ENCODE results near the gene PGBD5. TPM values are rescaled to one million over a fixed set of nuclear protein-coding genes. Genes with fewer than 3 reads are reported as not detected.

PGBD5 gene
- total RNA-seq, 1 donor from 2014 or later, result 0.12 TPM

DNA sequence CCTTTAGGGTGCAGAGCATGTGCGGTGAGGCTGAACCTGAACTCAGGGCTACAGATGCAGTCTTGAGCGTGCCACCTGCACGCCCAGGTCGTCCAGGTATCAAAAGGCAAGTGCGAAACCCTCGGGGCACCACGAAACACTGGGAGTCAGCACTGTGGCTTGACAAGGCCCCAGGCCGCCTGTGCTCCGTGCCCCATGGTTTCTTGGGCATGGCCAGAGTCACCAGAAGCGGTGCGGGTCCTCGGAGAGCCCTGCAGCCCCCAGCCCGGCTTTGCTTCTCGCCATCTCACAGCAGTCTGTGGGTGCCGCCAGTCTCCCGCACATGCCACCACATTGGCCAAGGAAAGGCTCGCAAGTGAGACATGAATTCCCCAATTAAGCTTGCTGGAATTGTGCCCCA is 117.3 kb downstream of the PGBD5 start:
- DNase-seq (ENCODE audit: extremely low read depth, low read depth, low spot score), result no peak

DNA sequence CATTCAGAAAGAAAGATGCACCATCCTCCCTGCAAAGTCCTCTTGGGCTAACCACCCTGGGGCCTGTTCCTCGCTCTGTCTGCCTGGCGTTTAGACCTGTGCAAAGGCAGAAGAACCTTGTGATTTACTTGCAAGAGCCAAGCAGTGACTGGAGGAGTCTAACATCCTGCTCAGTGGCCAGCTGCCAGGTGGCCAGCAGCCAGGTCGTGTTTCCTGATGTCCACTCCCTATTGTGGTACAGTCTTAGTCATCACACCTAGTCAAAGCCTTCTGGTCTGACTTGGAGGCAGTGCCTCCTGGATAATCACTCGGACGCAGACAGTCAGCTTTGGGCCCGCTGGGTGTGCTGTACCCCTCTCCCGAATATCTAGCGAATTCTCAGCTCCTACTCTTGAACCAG is 118.1 kb downstream of the PGBD5 start:
- peak; percentile 74 for DNase-seq (ENCODE audit: extremely low read depth, low read depth, low spot score)

DNA sequence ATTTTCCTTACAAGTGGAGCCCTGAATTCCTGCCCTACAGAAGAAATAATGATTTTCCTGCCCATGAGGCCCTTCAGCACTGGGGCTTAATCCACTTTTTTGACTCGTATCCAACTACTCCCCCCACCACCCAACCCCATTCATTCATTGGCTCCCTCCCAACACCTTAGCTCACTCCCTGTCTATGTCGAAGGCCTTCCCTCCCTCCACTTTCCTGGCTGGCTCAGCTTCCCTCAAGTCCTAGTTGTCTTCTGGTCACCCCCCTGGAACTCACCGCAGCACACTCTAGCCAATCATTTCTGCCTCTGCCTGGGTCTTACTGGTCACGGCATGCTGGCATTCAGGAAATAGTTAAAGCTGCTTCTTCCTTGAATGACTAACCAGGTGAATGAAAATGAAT is 118.9 kb downstream of the PGBD5 start:
- DNase-seq (ENCODE audit: extremely low read depth, low read depth, low spot score), result no peak

DNA sequence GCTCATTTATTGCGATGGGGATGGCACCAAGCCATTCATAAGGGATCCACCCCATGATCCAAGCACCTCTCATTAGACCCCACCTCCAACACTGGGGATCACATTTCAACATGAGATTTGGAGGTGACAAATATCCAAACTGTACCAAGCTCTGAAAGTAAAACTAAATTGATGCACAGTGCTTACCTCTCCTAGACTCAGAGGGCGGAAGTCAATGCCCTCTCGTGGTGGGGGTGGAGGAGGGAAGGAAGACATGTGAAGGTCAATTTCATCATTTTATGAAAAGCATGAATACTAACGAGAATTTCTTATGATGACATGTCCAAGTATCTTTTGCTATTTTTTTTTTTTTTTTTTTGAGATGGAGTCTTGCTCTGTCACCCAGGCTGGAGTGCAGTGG is 120.0 kb downstream of the PGBD5 start:
- DNase-seq (ENCODE audit: extremely low read depth, low read depth, low spot score), result no peak

DNA sequence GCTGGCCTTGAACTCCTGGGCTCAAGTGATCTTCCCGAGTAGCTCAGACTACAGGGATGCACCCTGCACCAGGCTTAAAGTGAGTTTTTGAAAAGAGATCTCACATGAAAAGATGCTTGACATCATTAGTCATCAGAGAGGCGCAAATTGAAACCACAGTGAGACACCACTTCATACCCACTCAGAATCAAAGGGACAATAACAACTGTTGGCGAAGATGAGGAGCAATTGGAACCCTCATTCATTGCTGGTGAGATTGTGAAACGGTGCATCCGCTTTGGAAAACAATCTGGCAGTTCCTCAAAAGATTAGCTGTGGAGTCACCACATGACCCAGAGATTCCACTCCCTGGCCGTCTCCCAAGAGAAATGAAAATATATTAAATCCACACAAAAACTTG is 122.3 kb downstream of the PGBD5 start:
- DNase-seq (ENCODE audit: extremely low read depth, low read depth, low spot score), result no peak

DNA sequence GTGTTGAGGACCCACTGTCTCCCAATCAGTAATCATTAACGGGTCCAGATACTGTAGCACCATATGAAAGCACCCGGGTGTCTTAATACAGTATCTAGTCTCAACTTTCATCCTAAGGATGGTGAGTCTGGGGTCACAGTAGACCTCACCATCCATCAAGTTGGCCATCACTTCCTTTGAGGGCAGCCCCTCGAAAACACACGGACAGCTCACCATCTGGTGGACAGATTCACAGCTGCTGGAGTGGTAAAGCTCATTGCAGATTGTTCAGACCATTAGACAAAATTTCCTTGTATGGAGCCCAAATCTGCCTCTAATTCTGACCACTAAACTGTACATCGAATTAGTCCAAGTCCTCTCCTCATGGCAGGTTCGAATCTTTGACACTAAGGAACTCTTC is 123.1 kb downstream of the PGBD5 start:
- no peak for DNase-seq (ENCODE audit: extremely low read depth, low read depth, low spot score)

DNA sequence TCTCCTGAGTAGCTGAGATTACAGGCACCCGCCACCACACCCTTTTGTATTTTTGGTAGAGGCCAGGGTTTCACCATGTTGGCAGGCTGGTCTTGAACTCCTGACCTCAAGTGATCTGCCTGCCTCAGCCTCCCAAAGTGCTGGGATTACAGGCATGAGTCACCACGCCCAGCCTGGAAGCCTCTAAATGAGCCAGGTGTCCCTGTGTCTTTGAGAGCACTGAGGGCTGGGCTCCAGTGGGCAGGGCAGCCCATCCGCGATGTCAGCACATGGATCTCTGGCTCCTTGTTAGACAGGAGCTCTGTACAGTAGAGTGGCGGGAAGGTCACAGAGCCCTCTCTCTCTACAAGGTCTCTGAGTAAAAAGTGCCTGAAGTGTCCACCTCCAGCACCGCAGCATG is 124.3 kb downstream of the PGBD5 start:
- no peak for DNase-seq (ENCODE audit: extremely low read depth, low read depth, low spot score)

DNA sequence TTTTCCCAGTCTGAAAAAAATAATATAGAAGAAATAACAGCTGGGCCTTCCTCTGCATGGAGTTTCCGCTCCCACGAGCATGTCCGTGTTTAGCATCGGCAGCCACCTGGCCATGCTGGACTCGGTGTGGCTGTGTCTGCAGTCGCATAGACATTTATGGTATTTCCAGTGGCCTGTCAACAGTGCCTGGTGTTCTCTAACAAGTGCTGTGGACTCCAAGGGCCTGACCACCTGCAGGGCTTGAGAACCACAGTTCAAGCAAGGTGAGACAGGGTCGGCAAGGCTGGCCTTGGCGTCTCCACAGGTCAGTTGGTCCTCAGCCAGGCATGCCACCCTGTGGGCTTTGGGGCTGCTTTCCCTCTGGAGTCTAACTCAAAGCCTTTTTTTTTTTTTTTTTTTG is 124.8 kb downstream of the PGBD5 start:
- DNase-seq (ENCODE audit: extremely low read depth, low read depth, low spot score), result no peak

DNA sequence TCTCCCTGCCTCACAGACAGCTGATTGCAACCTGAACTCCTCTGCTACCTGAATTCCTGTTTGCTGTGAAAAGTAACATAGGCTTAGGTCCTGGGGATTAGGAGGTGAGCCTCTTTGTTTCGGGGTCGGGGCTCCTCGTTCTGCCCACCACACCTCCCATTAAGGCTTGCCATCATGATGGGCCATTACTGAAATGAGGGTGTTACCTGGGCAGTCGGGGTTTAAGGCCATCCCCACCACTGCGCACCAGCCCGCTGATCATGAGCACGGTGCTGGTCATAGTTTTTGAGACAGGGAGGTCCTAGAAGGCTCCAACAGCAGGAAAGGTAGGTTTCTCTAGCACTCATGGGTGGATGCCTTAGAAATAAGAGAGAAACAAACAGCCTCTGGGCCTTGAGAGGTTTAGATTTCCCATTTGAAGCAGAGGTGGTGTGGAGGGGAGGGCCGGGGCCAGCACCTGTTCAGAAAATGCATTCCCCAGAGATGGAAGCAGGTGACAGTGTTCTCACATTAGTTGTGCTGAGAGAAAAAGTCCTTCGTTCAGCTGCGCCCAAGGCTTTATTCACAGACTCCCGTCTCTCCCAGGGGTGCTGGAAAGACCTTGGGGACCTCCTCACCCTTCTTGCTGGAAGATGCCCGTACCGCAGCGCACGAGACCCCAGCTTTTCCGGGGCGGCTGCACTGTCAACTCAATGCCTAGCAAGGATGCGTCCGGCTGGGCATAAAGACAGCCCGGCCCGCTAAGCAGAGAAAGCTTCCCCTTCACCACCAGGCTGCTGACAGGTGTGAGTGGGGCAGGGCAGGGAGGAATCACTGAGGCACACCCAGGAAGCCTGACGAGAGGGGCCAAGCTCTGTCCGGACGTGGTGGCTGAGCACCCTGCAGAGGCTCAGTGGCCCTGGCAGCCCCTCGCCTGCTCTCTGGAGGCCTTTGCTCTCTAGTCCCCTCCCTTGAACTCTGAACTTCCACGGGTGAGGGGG is 125.5 kb downstream of the PGBD5 start:
- DNase-seq (ENCODE audit: extremely low read depth, low read depth, low spot score), result no peak

DNA sequence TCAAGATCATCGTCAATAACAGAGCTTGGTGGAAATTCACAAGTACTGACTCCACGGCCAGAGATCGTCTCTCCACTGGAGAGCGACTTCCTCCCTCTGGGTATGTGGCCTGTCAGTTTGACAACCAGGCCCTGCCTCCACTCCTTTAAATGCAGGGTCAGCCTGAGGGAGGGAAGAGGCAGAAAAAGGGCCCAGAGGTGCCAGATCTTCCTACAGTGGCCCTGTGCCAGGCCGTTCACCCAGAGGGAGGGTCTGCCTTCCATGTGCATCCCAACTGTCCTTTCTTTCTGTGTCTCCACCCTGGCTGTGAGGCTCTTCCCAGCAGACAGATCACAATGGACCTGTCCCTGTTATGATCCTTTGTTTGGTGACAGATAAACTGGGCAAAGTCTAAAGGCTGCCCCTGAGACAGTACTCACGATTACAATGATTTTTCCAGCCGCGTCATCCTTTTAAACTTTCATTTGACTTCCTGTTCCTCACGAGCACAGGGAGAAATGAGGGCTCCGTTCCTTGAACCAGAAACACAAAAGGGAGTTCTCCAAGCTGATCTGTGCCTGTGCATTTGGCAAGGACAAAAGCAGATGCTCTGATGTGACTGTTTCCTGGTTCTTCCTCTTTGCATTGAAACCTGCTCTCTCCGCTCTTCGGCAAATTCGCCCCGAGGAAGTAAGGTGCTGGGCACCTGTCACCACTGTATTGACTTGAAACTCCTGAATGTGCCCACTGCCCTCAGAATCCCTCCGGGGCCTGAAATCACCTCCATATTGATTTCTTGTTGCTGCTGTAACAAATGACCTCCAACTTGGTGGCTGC is 126.7 kb downstream of the PGBD5 start:
- no peak for DNase-seq (ENCODE audit: extremely low read depth, low read depth, low spot score)

DNA sequence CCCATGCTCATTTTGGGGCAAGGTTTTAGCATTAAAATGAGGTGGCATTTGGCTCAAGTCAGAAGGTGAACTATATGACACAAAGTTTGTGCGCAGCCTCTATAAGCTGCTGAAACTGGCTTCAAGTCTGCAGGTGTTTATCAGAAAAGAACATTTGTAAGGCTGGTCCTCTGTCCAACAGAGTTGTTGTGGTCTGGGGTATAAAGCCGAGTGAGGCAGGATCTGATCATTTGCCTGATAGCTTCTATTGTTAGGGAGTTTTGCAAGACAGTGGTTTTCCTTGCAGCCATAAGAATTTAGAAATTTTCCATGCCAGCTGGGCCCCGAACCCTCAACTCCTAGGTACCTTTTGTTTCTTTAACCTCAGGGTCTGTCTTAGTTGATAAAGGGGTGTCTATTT is 130.8 kb downstream of the PGBD5 start:
- no peak for DNase-seq (ENCODE audit: extremely low read depth, low read depth, low spot score)

DNA sequence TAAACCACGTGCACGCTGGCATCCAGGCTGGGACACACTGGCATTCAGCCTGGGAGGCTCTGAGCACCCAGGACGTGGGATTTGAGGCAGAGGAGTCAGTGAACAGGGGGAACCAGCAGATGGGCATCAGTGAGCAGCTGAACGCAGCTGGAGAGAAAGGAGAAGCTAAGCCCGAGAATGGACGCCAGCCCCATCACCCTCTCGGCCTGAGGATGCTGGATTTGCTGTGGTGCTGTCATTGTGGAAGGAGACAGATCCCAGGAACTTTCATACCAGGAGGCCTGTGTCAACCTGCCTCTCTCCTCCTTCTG is 132.8 kb downstream of the PGBD5 start:
- DNase-seq (ENCODE audit: extremely low read depth, low read depth, low spot score), result no peak

DNA sequence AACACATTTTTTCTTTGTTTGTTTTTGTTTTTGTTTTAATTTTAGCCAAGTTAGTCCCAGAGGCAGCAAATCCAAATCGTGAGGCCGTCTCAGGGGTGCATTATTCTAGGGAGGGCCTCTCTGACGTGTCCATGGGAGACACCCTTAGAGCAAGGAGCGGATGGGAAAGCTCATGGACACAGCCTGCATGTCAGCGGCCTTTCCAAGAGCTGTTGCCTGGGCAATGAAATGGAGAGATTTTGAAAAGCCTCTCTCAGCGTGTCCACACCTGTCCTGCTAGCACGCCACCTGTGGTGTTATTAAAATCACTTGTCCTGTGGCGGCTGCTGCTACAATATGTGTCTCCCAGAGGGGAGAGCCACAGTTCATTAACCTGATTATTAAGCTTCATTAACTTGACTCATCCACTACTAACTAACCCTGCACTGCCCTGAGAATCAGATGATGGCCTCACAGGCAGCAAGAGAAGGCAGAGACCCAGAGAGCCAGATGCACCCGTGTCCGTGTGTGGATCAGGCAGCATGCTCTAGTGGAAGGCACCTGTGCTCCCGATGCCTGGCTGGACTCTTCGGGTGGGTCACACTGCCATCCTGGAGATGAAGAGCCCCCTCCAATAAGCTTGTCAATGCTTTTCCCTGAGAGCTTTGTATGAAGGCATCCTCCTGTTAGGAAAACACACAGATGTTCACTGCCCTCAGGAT is 133.3 kb downstream of the PGBD5 start:
- no peak for DNase-seq (ENCODE audit: extremely low read depth, low read depth, low spot score)

DNA sequence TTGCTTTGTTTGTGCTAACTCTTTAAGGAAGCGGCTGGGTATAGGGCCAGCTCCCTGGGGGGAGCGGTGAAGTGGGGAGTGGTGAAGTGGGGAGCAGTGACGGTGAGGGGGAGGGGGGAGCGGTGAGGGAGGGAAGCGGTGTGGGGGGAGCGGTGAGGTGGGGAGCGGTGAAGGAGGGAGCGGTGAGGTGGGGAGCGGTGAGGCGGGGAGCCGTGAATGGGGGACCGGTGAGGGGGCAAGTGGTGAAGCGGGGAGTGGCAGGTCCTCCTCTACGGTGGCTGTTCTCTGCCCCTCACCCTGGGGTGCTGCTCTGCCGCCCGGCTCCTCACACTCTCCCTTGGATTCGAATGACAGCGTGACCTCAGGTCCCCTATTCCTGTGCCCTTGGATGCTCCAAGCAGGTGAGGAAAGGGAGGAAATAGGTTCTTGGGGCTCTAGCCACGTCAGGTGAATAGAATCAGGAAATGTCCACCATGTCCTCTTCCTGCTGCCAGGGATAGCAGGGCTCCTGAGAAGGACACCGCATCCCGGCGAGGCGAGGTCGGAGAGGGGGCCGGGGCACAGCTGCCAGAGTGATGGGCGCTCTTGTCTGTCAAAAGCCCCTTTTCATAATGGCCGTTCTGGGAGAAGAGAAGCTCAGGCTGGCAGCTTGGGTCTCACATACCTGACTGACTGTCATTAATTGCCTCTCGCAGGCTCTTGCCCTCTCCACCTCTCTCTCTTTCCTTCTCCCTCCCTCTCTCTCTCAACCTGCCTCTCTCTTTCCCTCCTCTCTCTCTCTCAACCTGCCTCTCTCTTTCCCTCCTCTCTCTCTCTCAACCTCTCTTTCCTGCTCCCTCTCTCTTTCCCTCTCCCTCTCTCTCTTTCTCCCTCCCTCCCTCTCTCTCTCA is 134.2 kb downstream of the PGBD5 start:
- no peak for DNase-seq (ENCODE audit: extremely low read depth, low read depth, low spot score)

DNA sequence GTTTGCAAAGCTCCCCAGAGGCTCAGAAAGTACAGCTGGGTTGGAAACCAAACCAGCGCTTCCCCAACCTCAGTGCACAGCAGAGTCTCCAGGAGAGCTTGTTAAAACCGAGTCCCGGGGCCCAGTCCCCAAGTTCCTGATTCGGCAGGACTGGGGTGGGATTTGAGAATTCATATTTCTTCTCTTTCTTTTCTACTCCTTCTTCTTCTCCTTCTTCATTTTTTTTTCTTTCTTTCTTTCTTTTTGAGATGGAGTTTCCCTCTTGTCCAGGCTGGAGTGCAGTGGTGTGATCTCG is 136.8 kb downstream of the PGBD5 start:
- DNase-seq (ENCODE audit: extremely low read depth, low read depth, low spot score), result no peak

DNA sequence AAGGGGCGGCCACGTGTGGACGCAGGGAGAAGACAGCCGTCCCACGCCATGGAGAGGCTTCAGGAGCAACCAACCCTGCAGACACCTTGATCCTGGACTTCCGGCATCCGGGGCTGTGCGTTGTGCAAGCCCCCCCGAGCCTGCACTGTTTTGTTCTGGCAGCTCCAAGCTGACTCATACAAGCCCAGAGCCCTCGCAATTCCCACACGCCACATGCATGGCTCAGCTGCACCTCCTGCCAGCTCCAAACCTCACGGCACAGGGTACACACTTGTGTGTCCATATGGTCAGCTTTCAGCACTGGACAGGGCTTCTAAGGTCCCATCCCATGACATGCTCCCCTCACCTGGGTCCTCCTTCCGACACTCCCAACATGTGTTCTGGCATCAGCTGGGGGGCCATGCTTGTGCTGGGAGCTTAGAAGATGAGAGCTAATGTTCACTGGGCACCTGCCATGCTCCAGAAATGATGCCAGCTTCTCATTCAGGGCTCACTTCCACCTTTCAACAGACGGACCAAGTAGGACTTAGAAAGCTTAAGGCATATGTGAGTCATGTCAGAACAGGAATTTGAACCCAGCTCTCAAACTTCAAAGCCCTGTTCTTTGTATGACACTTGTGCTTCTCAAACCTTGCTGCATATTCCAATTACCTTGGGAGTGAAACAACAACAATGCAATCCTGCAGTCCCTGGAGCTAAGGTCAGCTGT is 137.3 kb downstream of the PGBD5 start:
- DNase-seq (ENCODE audit: extremely low read depth, low read depth, low spot score), result no peak

DNA sequence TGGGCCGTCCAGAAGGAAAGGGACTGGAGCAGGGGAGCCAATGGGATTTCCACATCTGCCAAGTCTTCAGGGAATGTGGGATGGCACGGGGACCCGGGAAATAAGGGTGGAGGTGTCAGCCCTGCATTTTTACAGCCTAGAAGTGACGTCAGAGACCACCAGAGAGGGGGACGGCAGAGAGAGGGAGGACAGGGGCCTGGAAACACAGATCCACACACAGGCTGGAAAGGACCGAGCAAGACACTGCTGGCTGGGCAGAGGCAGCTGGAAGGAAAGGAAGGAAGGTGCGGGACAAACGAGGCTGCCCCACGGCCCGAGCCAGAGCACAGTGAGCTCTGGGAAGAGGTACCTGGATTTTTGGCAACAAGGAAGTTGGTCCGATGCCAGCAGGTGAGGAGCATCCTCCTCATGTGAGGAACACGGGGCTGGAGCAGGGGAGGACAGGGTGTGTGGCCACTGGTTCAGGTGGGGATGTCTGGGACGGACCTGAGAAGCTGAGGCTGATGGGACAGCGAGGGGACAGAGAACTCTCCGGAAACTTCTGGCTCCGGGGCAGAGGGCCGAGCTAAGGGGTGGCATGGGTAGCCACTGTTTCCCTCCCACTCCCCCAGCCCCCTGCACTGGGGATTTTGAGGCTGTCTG is 138.3 kb downstream of the PGBD5 start:
- no peak for DNase-seq (ENCODE audit: extremely low read depth, low read depth, low spot score)

DNA sequence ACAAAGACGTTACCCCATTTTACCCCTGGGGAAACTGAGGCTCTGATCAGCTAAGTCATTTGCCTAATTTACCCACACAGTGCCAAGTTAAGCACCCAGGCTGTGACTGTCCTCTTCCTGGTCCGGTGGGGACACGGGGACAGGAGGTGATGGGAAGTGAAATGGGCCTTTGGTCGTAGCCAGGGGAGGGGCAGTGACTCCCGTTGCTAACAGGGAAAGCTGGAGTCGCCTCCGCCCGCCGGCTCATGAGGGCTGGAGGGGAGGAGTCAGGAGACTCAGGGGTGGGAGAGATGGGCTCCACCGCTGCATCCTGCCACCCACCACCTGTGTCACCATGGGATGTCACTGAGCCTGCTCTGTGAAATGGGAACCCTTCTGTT is 139.3 kb downstream of the PGBD5 start:
- DNase-seq (ENCODE audit: extremely low read depth, low read depth, low spot score), result no peak

DNA sequence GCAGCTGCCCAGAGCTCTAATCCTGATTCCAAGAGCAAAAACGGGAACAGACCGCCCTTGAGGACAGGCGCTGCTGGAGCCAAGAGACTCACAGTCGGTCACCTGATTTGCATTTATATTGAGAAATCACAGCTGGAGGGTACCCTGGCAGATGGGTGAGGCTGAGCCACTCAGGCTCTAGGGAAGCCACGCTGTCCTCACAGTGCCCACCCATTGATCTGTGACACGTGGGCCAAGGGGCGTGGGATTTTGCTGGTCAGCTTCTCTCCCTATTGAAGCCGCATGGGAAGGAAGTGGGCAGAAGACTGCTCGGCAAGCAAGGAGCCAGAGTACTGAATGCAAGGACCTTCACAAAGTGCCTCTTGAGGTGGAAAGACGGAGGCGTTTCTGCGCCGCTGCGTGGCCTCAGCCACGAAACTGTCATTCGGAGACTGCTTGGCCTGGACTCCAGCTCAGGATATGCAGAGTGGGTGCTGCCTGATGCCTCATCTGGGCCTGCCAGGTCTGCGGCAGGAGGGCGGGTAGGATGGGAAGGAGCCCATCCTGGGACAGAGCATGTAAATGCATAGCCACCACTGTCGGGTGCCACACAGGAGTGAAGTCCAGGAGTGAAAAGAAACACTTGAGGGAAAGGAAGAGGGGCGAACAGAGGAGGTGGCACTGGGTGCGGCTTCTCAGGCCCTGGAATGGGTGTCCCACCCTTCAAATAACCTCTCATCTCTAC is 139.8 kb downstream of the PGBD5 start:
- DNase-seq (ENCODE audit: extremely low read depth, low read depth, low spot score), result no peak

Data from glomerular endothelial cell (primary cell).